GM18526 (cell line): Measurements from ENCODE around the gene ZBTB16.

Experiments used
- POLR2A ChIP-seq: IDR thresholded peaks from 3 replicates; pipeline ENCODE4 v1.6.1; 2011; ENCODE audit not compliant: insufficient read length; ENCODE audit errors: extremely low read depth

Gene ZBTB16

DNA sequence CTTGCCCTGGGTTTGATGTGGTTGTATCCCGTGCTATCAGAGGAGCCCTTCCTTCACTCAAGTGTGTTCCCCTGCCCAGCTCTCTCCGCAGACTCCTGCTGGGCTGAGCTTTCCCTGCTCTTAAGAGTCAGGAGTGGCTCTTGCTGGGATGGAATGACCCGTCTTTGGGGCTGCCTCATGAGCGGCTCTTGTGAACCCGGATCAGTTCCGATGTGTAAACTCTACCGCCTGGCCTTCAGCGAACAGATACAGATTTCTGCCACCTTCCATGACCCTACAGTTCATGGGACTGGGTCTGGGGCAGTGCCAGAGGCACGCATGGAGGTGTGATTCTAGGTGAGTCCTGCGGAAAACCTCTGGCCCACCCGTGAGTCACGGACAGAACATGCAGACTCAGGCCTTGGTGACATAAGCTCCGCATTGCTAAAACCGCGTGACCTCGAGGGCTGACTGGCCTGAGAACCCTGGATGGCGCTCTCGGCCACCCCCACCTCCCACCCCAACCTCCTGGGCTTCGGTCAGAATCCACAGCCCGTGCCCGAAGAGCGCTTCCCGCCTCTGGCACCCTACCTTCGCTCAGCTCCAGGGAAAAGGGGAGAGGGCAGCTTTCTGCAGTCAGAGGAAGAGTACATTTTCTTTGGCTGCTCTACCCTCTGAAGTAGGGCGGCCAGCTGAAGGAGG, 1.3 kb upstream of the ZBTB16 start:
- TF ChIP-seq POLR2A = no peak

GRCh38 chr11:114058871-114059277, 637 bp upstream of the ZBTB16 start:
- no peak for TF ChIP-seq POLR2A

- no peak for TF ChIP-seq POLR2A
Observed at GRCh38 chr11:114059984-114060391, 477 bp downstream of the ZBTB16 start.

GRCh38 chr11:114060392-114061047, 1.0 kb downstream of the ZBTB16 start:
- no peak for TF ChIP-seq POLR2A

GRCh38 chr11:114061048-114061680, 1.7 kb downstream of the ZBTB16 start:
- no peak for TF ChIP-seq POLR2A

- TF ChIP-seq POLR2A = no peak
Observed at GRCh38 chr11:114061681-114062049, 2.2 kb downstream of the ZBTB16 start.

GRCh38 chr11:114062272-114062671, 2.8 kb downstream of the ZBTB16 start:
- no peak for TF ChIP-seq POLR2A

- no peak for TF ChIP-seq POLR2A
Observed at GRCh38 chr11:114063149-114063828, 3.8 kb downstream of the ZBTB16 start.

DNA sequence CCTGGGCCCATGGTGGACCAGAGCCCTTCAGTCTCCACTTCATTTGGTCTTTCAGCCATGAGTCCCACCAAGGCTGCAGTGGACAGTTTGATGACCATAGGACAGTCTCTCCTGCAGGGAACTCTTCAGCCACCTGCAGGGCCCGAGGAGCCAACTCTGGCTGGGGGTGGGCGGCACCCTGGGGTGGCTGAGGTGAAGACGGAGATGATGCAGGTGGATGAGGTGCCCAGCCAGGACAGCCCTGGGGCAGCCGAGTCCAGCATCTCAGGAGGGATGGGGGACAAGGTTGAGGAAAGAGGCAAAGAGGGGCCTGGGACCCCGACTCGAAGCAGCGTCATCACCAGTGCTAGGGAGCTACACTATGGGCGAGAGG, 4.3 kb downstream of the ZBTB16 start:
- no peak for TF ChIP-seq POLR2A

- TF ChIP-seq POLR2A = no peak
Observed at GRCh38 chr11:114064216-114064615, 4.7 kb downstream of the ZBTB16 start.

GRCh38 chr11:114065094-114065493, 5.6 kb downstream of the ZBTB16 start:
- no peak for TF ChIP-seq POLR2A

DNA sequence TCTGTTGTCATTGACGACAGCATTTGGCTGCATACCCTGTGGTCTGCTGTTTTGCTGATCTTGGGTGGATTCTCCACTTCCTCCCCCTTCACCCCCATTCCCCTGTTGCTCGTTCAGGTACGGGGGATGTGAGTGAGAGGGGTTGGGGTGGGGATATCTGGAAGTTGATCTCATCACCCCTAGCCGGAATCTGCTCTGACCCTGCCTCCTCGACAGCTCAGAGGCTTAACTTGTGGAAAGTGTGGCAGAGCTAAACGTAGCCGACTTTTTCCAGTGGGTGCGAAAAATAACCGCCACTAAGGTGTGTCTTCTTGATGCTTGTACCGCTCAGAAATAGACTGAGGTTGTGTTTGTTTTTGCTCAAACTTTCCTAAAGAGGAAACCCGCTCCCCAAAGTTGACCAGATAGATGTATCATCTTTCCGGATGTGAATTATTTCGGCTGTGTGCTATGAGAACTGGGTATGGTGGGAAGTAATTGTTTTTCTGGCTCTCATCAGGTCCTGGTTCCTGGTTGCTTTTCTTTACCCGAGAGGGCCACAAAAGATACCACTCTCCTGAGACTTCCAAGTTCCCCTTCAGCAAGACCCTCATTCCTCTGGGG, 6.6 kb downstream of the ZBTB16 start:
- no peak for TF ChIP-seq POLR2A

DNA sequence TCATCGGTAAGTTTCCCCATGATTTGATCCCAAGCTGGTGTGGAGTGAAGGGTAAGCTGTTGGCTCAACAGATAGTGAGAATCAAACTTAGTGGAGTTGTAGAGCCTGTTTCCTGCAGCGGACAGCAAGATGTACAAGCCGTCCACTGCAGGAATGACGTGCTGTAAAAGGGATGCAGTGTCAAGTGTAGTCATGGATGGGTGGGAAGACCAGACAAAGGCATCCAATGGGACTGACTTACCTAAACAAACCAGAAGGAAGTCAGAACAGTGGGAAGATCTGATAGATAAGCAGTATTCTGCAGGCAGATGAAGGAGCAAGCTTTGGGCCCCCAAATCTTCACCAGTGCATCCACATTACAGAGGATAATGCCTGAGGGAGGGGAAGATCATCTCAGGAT, 8.8 kb downstream of the ZBTB16 start:
- no peak for TF ChIP-seq POLR2A

DNA sequence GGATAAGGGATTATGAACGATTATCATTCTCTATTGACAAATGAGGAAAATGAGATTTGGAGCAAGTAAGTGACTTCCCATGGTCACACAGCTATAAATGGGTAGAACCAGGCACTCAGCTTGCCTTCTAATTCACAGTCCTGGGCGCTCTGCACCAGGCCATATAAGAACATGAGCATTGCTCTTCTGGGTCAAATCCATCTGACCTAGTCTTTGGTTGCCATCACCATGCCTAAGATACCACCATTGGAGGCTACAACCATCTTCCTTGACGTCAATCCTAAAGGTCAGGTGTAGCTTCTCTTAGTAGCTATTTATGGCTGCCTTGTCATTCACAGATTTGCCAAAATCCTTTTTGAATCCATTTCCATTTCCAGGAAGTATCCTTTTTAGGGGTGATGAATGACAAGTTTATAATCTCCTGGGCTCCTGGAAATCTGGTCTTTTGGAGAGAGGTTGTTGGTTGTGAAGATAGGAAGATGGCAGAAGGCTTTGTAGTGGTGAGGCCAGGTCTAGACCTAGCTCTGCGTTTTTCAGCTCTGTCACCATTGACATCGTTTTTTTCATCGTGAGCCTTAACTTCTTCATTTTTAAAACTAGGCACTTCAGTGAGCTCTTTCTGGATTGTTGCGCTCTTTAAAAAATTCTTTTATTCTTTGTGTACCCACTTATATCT, 11.1 kb downstream of the ZBTB16 start:
- no peak for TF ChIP-seq POLR2A
